Muscle layer of duodenum (tissue), 2 donors: ENCODE measurements around the gene EYA2.

Source experiments
- H3K27ac ChIP-seq: one replicate; pipeline ENCODE4 v1.7.0; 2013; ENCODE audit warnings: mild to moderate bottlenecking, low read length
- H3K27me3 ChIP-seq: one replicate; pipeline ENCODE4 v1.7.0; 2013; ENCODE audit warnings: low read depth, mild to moderate bottlenecking, control low read depth, low read length
- H3K36me3 ChIP-seq, 2 donors: one replicate each; pipeline ENCODE4 v1.7.0; 2013; ENCODE audit warnings: low read length in 2 of 2, control low read depth in 1 of 2, mild to moderate bottlenecking in 1 of 2; ENCODE audit not compliant: insufficient read depth in 2 of 2, control insufficient read depth in 1 of 2
- H3K4me1 ChIP-seq, 2 donors: one replicate each; pipeline ENCODE4 v1.7.0; 2013; ENCODE audit warnings: low read length in 2 of 2, mild to moderate bottlenecking in 2 of 2, control low read depth in 1 of 2, moderate library complexity in 1 of 2; ENCODE audit not compliant: insufficient read depth in 2 of 2, control insufficient read depth in 1 of 2
- H3K4me3 ChIP-seq, 2 donors: one replicate each; pipeline ENCODE4 v1.7.0; 2013; ENCODE audit warnings: low read length in 2 of 2, low read depth in 1 of 2, mild to moderate bottlenecking in 1 of 2
- H3K9me3 ChIP-seq, 2 donors: one replicate each; pipeline ENCODE4 v1.7.0; 2013; ENCODE audit warnings: low read length in 2 of 2, control low read depth in 1 of 2, mild to moderate bottlenecking in 1 of 2; ENCODE audit not compliant: control insufficient read depth in 1 of 2
- donor health status: healthy.

The EYA2 gene

GRCh38 chr20:46897328-46897880 lies 2.8 kb downstream of the EYA2 start:
- no peak overlapping the region for H3K27ac ChIP-seq
- H3K4me1 ChIP-seq: no peaks in the 10 kb centered on the region
- H3K9me3 ChIP-seq: no peaks in the 10 kb centered on the region
- H3K27me3 ChIP-seq: peaks cover 7% of the 10 kb centered on the region
- H3K36me3 ChIP-seq: no peaks in the 10 kb centered on the region
- no peak overlapping the region for H3K4me3 ChIP-seq

- Histone ChIP-seq H3K27ac (no peak overlapping the region), H3K9me3 (no peaks in the 10 kb centered on the region), H3K36me3 (no peaks in the 10 kb centered on the region), H3K4me3 (no peak overlapping the region), H3K4me1 (no peaks in the 10 kb centered on the region), H3K27me3 (peaks cover 7% of the 10 kb centered on the region)
Measured at GRCh38 chr20:46898423-46898822, 3.8 kb downstream of the EYA2 start.

GRCh38 chr20:46899621-46900020 lies 5.0 kb downstream of the EYA2 start:
- Histone ChIP-seq H3K36me3 (no peaks in the 10 kb centered on the region), H3K27ac (no peak overlapping the region), H3K9me3 (no peaks in the 10 kb centered on the region), H3K4me1 (no peaks in the 10 kb centered on the region), H3K27me3 (no peaks in the 10 kb centered on the region), H3K4me3 (no peak overlapping the region)

GRCh38 chr20:46900086-46900485 lies 5.4 kb downstream of the EYA2 start:
- H3K27ac ChIP-seq: no peak overlapping the region
- no peaks in the 10 kb centered on the region for H3K36me3 ChIP-seq
- H3K4me1 ChIP-seq: no peaks in the 10 kb centered on the region
- no peak overlapping the region for H3K4me3 ChIP-seq
- H3K27me3 ChIP-seq: no peaks in the 10 kb centered on the region
- H3K9me3 ChIP-seq: no peaks in the 10 kb centered on the region

DNA sequence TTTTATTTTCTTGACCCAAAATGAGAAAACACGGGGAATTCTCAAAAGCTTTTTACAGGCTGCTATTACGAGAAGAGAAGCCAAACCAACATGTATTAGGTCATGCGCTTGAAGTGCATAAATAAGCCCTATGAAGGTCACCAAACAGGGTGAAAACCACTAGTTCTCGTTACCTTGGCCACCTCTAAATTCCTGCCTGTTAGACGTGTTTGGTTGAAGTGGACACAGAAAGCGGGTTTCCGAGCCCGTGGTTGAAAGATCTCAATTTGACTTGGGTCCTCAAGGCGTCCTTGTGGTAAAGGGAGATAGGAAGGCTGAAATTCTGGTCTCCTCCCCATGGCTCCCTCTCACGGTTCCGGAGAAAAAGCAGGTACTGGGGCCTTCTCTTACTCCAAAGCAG lies 6.2 kb downstream of the EYA2 start:
- no peak overlapping the region for H3K4me3 ChIP-seq
- H3K4me1 ChIP-seq: no peaks in the 10 kb centered on the region
- no peaks in the 10 kb centered on the region for H3K27me3 ChIP-seq
- H3K36me3 ChIP-seq: no peaks in the 10 kb centered on the region
- H3K27ac ChIP-seq: no peak overlapping the region
- no peaks in the 10 kb centered on the region for H3K9me3 ChIP-seq

DNA sequence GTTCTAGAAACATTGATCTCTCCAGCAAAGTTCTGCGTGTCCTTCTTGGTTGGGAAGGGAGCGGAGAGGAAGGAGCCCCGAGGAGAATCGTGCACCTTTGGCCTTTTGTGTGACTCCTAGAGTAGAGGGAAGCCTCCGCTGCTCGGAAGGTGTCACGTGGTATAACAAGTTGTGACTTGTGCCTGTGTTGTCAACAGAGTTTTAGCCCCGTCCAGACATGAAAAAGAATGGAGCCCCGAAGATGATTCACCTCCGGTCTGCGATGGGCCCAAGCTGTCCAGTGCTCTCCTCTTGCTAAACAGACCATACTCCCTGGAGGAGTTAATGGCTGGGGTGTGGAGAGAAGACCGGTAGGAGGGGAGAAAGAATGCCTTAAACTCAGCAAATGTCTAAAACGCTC lies 7.0 kb downstream of the EYA2 start:
- H3K27ac ChIP-seq: no peak overlapping the region
- H3K36me3 ChIP-seq: no peaks in the 10 kb centered on the region
- no peaks in the 10 kb centered on the region for H3K9me3 ChIP-seq
- no peak overlapping the region for H3K4me3 ChIP-seq
- no peaks in the 10 kb centered on the region for H3K27me3 ChIP-seq
- H3K4me1 ChIP-seq: no peaks in the 10 kb centered on the region

DNA sequence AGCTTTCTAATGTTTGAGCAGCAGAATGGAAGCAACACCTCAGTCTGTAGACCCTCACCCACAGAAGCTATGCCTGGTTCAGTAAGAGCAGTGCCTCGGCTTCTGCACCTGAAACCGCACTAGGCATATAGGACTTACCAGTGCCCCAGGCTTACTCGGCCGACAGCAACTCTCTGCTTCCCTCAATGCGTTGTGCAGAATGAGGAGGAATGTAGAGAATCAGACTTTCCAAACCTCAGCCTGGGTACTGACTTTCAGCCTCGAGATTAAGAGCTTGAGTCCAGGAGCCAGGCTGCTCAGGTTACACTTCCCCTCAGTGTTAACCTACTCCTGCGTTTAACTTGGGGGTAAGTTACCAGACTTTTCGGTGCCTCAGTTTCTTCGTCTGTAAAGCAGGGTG lies 8.6 kb downstream of the EYA2 start:
- Histone ChIP-seq H3K9me3 (no peaks in the 10 kb centered on the region), H3K27ac (no peak overlapping the region), H3K36me3 (no peaks in the 10 kb centered on the region), H3K4me3 (no peak overlapping the region), H3K4me1 (no peaks in the 10 kb centered on the region), H3K27me3 (no peaks in the 10 kb centered on the region)

GRCh38 chr20:46903937-46904336 lies 9.3 kb downstream of the EYA2 start:
- H3K4me1 ChIP-seq: no peaks in the 10 kb centered on the region
- no peaks in the 10 kb centered on the region for H3K9me3 ChIP-seq
- H3K27me3 ChIP-seq: no peaks in the 10 kb centered on the region
- no peak overlapping the region for H3K4me3 ChIP-seq
- no peaks in the 10 kb centered on the region for H3K36me3 ChIP-seq
- H3K27ac ChIP-seq: no peak overlapping the region

- no peaks in the 10 kb centered on the region for H3K4me1 ChIP-seq
- H3K9me3 ChIP-seq: no peaks in the 10 kb centered on the region
- H3K27me3 ChIP-seq: no peaks in the 10 kb centered on the region
- H3K4me3 ChIP-seq: no peak overlapping the region
- no peak overlapping the region for H3K27ac ChIP-seq
- no peaks in the 10 kb centered on the region for H3K36me3 ChIP-seq
Measured at GRCh38 chr20:46905364-46906125, 10.9 kb downstream of the EYA2 start.

DNA sequence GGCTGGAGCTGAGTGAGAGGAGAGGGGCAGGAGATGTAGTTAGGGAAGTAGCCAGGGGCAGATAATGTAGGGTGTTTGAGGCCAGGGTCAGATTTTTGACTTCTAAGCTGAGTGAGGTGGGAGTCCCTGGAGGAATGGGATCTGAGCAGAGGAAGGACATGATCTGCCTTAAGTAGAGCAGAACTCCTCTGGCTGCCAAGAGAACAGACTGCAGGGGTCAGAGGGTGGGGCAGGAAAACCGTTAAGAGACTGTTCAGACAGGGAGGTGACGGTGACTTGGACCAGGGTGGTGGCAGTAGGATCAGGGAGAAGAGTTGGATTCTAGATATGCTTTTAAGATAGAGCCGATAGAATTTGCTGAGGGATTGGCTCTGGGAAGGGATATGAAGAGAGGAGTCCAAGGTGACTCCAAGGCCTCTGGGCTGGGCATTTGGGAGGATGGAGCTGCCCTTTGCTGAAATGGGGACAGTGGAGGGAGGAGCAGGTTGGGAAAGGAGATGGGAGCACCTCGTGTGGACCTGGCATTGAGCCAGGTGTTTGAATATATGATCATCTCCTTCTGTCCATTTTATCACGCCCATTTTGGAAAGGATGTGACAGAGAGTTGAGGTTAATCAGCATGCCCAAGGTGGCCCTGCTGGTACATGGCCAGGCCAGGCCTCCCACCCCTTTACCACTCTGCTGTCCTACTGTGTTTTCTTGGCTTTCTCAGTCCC lies 18.8 kb downstream of the EYA2 start:
- no peaks in the 10 kb centered on the region for H3K36me3 ChIP-seq
- H3K4me1 ChIP-seq: no peaks in the 10 kb centered on the region
- no peak overlapping the region for H3K27ac ChIP-seq
- no peaks in the 10 kb centered on the region for H3K9me3 ChIP-seq
- no peak overlapping the region for H3K4me3 ChIP-seq
- H3K27me3 ChIP-seq: no peaks in the 10 kb centered on the region

DNA sequence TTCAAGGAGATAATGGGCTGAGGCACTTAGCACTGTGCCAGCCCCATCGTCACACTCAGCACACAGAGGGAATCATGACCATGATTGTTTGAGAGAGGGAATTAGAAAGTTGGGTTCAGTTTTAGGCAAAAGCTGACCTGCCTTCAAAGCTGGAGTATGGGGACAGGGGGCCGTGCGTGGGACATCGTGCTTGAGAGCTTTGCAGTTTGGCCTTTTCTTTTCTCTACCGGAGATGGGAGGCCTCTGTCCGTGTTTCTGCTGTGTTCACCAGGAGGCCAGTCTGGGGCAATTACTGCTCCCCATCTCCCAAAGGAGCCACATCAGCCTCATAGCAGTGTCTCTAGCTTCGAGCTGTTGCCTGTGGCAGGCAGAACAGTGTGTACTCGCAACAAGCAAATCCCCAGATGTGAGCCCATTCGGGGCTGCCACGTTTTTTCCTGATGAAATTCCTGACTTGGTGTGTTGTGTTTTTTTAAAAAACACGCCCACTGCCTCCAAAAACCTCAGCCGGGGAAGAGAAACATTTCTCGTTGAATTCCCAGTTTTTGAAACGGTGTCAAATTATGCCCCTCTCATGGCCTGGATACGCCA lies 20.2 kb downstream of the EYA2 start:
- Histone ChIP-seq H3K4me3 (no peak overlapping the region), H3K9me3 (peaks cover 0 to 5% of the 10 kb centered on the region in 2 donors), H3K27me3 (no peaks in the 10 kb centered on the region), H3K4me1 (no peaks in the 10 kb centered on the region), H3K27ac (no peak overlapping the region), H3K36me3 (no peaks in the 10 kb centered on the region)
